ENCODE measurements around the gene RAB40C.

RAB40C gene

GRCh38 chr16:627454-628239 lies 37.8 kb downstream of the RAB40C start:
- no peak overlapping the region for H3K27ac ChIP-seq
- no peak for TF ChIP-seq FOXP2 (optimal IDR thresholded peaks at IDR 0.05; ENCODE audit: control extremely low read depth, extremely low read length, insufficient read depth)
- TF ChIP-seq EZH2 (IDR thresholded peaks at IDR 0.05): no peak
- TF ChIP-seq POLR2AphosphoS5 (IDR thresholded peaks at IDR 0.05; ENCODE audit: borderline replicate concordance, low read depth, low read length): no peak
- no peak overlapping the region for H3K4me3 ChIP-seq
- H3K9ac ChIP-seq (ENCODE audit: insufficient read length): no peak overlapping the region
- no peak for DNase-seq (ENCODE audit: low read depth, low spot score)
- no peaks in the 10 kb centered on the region for H3K9me3 ChIP-seq (ENCODE audit: low read depth, low read length)
- no peaks in the 10 kb centered on the region for H3K36me3 ChIP-seq (ENCODE audit: insufficient read depth, low read length)

- Histone ChIP-seq H3K27ac (no peak overlapping the region), H3K9ac (ENCODE audit: insufficient read length) (no peak overlapping the region), H3K4me3 (no peak overlapping the region), H3K9me3 (ENCODE audit: low read depth, low read length) (no peaks in the 10 kb centered on the region), H3K36me3 (ENCODE audit: insufficient read depth, low read length) (no peaks in the 10 kb centered on the region)
- no peak for DNase-seq (ENCODE audit: low read depth, low spot score)
- TF ChIP-seq EZH2 (IDR thresholded peaks at IDR 0.05) (no peak), FOXP2 (optimal IDR thresholded peaks at IDR 0.05; ENCODE audit: control extremely low read depth, extremely low read length, insufficient read depth) (no peak), POLR2AphosphoS5 (IDR thresholded peaks at IDR 0.05; ENCODE audit: borderline replicate concordance, low read depth, low read length) (no peak)
These were observed 38.6 kb downstream of the RAB40C start for GRCh38 chr16:628321-629061.

- DNase-seq (ENCODE audit: low read depth, low spot score): no peak
These were observed 39.4 kb downstream of the RAB40C start for GRCh38 chr16:629185-629832.

GRCh38 chr16:629833-630248 lies 40.0 kb downstream of the RAB40C start:
- no peak for DNase-seq (ENCODE audit: low read depth, low spot score)
- no peak overlapping the region for H3K9ac ChIP-seq (ENCODE audit: insufficient read length)
- no peak overlapping the region for H3K4me3 ChIP-seq
- no peak overlapping the region for H3K27ac ChIP-seq
- TF ChIP-seq EZH2 (IDR thresholded peaks at IDR 0.05) (no peak), POLR2AphosphoS5 (IDR thresholded peaks at IDR 0.05; ENCODE audit: borderline replicate concordance, low read depth, low read length) (no peak), FOXP2 (optimal IDR thresholded peaks at IDR 0.05; ENCODE audit: control extremely low read depth, extremely low read length, insufficient read depth) (no peak)
- H3K36me3 ChIP-seq (ENCODE audit: insufficient read depth, low read length): no peaks in the 10 kb centered on the region
- no peaks in the 10 kb centered on the region for H3K9me3 ChIP-seq (ENCODE audit: low read depth, low read length)

More at GRCh38 chr16:629185-629832, 39.4 kb downstream of the RAB40C start:
- TF ChIP-seq FOXP2 (optimal IDR thresholded peaks at IDR 0.05; ENCODE audit: control extremely low read depth, extremely low read length, insufficient read depth) (no peak), POLR2AphosphoS5 (IDR thresholded peaks at IDR 0.05; ENCODE audit: borderline replicate concordance, low read depth, low read length) (no peak), EZH2 (IDR thresholded peaks at IDR 0.05) (no peak)
- Histone ChIP-seq H3K36me3 (ENCODE audit: insufficient read depth, low read length) (no peaks in the 10 kb centered on the region), H3K4me3 (no peak overlapping the region), H3K9ac (ENCODE audit: insufficient read length) (no peak overlapping the region), H3K27ac (no peak overlapping the region), H3K9me3 (ENCODE audit: low read depth, low read length) (no peaks in the 10 kb centered on the region)

GRCh38 chr16:630249-630814 lies 40.5 kb downstream of the RAB40C start:
- H3K9me3 ChIP-seq (ENCODE audit: low read depth, low read length): no peaks in the 10 kb centered on the region
- TF ChIP-seq FOXP2 (optimal IDR thresholded peaks at IDR 0.05; ENCODE audit: control extremely low read depth, extremely low read length, insufficient read depth) (no peak), POLR2AphosphoS5 (IDR thresholded peaks at IDR 0.05; ENCODE audit: borderline replicate concordance, low read depth, low read length) (no peak)
- H3K36me3 ChIP-seq (ENCODE audit: insufficient read depth, low read length): no peaks in the 10 kb centered on the region
- no peak overlapping the region for H3K4me3 ChIP-seq
- H3K9ac ChIP-seq (ENCODE audit: insufficient read length): no peak overlapping the region
- no peak for DNase-seq (ENCODE audit: low read depth, low spot score)
- H3K27ac ChIP-seq: no peak overlapping the region

- Histone ChIP-seq H3K9ac (ENCODE audit: insufficient read length) (no peak within 1 kb of the TSS), H3K9me3 (ENCODE audit: low read depth, low read length) (no peaks in the 10 kb centered on the region), H3K36me3 (ENCODE audit: insufficient read depth, low read length) (no peaks in the 10 kb centered on the region), H3K27ac (no peak within 1 kb of the TSS), H3K4me3 (no peak within 1 kb of the TSS)
- no peak for DNase-seq (ENCODE audit: low read depth, low spot score)
- TF ChIP-seq POLR2AphosphoS5 (IDR thresholded peaks at IDR 0.05; ENCODE audit: borderline replicate concordance, low read depth, low read length): no peak
- no peak for TF ChIP-seq FOXP2 (optimal IDR thresholded peaks at IDR 0.05; ENCODE audit: control extremely low read depth, extremely low read length, insufficient read depth)
- no peak for TF ChIP-seq EZH2 (IDR thresholded peaks at IDR 0.05)
These were observed 41.0 kb downstream of the RAB40C start, which contains the start of gene WFIKKN1 for GRCh38 chr16:630815-631405. Gene WFIKKN1 (plus strand): TSS chr16:630985. CDS start chr16:631254, 269 bp downstream.

- H3K36me3 ChIP-seq (ENCODE audit: insufficient read depth, low read length): no peaks in the 10 kb centered on the region
- no peak for DNase-seq (ENCODE audit: low read depth, low spot score)
- TF ChIP-seq EZH2 (IDR thresholded peaks at IDR 0.05) (no peak), POLR2AphosphoS5 (IDR thresholded peaks at IDR 0.05; ENCODE audit: borderline replicate concordance, low read depth, low read length) (no peak), FOXP2 (optimal IDR thresholded peaks at IDR 0.05; ENCODE audit: control extremely low read depth, extremely low read length, insufficient read depth) (no peak)
- H3K9me3 ChIP-seq (ENCODE audit: low read depth, low read length): no peaks in the 10 kb centered on the region
- H3K9ac ChIP-seq (ENCODE audit: insufficient read length): no peak overlapping the region
- H3K4me3 ChIP-seq: no peak overlapping the region
- H3K27ac ChIP-seq: no peak overlapping the region
These were observed 42.0 kb downstream of the RAB40C start for GRCh38 chr16:631808-632358.
